Psoas muscle (tissue), 8 donors: ENCODE measurements around the gene MAP3K5. TPM values are rescaled to one million over a fixed set of nuclear protein-coding genes. Genes with fewer than 3 reads are reported as not detected.

Experiments used
- ATAC-seq, 4 donors: fragments of 200-7000 bp; cut with Tn5 transposase; one replicate each; pipeline ENCODE4 v1.9.1; 2020; ENCODE audit warnings: moderate library complexity in 3 of 4, mild to moderate bottlenecking in 2 of 4
- DNase-seq, 2 donors: peaks; one replicate each; pipeline ENCODE4 v3.0.0-alpha.2; 2020
- H3K27ac ChIP-seq: fragments of 200-600 bp; one replicate; pipeline ENCODE4 v1.8.0; 2022
- H3K27me3 ChIP-seq, 3 donors: fragments of 200-600 bp in 1 of 3; one replicate each; pipeline versions ENCODE4 v1.6.1 to v1.8.0; 2013 to 2022; ENCODE audit warnings: low read length in 2 of 3, mild to moderate bottlenecking in 2 of 3, moderate library complexity in 1 of 3; ENCODE audit not compliant: insufficient read depth in 3 of 3
- H3K36me3 ChIP-seq, 2 donors: fragments of 200-600 bp in 1 of 2; one replicate each; pipeline versions ENCODE4 v1.6.1 to v1.8.0; 2013 to 2022; ENCODE audit warnings: low read depth in 1 of 2, mild to moderate bottlenecking in 1 of 2, moderate library complexity in 1 of 2; ENCODE audit not compliant: insufficient read depth in 1 of 2
- H3K4me1 ChIP-seq: fragments of 200-600 bp; one replicate; pipeline ENCODE4 v1.8.0; 2022
- H3K4me3 ChIP-seq: fragments of 200-600 bp; one replicate; pipeline ENCODE4 v1.8.0; 2022; ENCODE audit warnings: mild to moderate bottlenecking
- H3K9me3 ChIP-seq: fragments of 200-600 bp; one replicate; pipeline ENCODE4 v1.8.0; 2022
- WGBS, 3 donors: extraction: QIAGEN DNeasy Blood & Tissue Kit; methylation state at CpG; one replicate each; pipeline versions ENCODE4 v1.1.6 to v1.1.7; 2013; 5-methylcytosine and 5-hydroxymethylcytosine counted together
- intact Hi-C, 2 donors: fragments of 100-400 bp; cut with DNase I; formaldehyde crosslinking; loops; one replicate each; pipeline versions ENCODE4 v1.11.0 to v1.14.2; 2022
- polyA plus RNA-seq, 3 donors: library from polyadenylated mRNA; stranded (reverse); fragments of 200-250 nt; gene quantifications; one replicate each; pipeline ENCODE4 v1.2.3, GENCODE V29; 2013
- total RNA-seq, 4 donors: library from RNA; stranded (reverse); fragmentation: NEBNext Ultra II Directional in 2 of 4; extraction: Animal tissue kit (Norgen Biotek cat#: 25700) in 2 of 4; gene quantifications; one replicate each; pipeline versions ENCODE4 v1.2.1 to v1.2.4, GENCODE V29; 2021 to 2023
- TF ChIP-seq, protein P1 (sequence below): fragments of 200-600 bp; IDR thresholded peaks from one replicate; pipeline ENCODE4 v1.8.0; 2022; ENCODE audit warnings: antibody characterized with exemption
- donor health status: healthy with polysubstance abuse.
- donor health status: DM: no; HTN: no; CAD: no; lungs with moderate emphysema.
- donor health status: Bipolar disorder and iron deficiency.
- donor health status: healthy.
- donor health status: DM: yes; HTN: yes; CAD: no.
- donor health status: DM: no; HTN: no; CAD: no.
- donor health status: DM: no; HTN: no; CAD: no.
- donor health status: DM: yes; HTN: yes; CAD: no.

MAP3K5 gene
- total and polyA plus RNA-seq, 7 donors: 0.91 to 8.3 (median 3.8) TPM

DNA sequence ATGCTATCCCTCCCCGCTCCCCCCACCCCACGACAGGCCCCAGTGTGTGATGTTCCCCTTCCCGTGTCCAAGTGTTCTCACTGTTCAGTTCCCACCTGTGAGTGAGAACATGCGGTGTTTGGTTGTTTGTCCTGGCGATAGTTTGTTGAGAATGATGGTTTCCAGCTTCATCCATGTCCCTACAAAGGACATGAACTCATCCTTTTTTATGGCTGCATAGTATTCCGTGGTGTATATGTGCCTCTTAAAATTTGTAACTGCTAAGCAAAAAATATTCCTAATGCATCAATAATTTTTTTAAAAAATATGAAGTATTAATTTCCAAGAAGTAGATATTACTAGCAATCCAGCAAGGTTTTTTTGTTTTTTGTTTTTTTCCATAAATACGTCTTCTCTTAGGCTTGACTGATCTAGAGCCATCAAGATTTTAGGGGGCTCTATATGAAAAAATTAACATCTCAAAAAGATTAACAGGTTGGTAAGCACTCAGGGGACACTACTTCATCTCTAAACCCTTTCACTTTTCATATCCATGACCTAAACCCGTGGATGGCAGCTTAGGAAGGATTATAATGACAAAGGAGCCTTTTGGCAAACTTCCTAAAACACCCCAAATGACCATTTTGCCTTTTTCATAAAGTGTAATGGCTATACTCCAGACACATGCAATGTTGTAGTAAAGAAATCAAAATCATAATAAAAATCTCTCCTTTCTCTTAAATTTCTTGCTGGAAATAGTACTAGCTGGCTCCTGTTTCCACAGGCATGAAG lies 256.2 kb downstream of the MAP3K5 start:
- ATAC-seq (no peak), DNase-seq (no peak)
- intact Hi-C loops: no loop called here
- TF ChIP-seq, protein P1, sequence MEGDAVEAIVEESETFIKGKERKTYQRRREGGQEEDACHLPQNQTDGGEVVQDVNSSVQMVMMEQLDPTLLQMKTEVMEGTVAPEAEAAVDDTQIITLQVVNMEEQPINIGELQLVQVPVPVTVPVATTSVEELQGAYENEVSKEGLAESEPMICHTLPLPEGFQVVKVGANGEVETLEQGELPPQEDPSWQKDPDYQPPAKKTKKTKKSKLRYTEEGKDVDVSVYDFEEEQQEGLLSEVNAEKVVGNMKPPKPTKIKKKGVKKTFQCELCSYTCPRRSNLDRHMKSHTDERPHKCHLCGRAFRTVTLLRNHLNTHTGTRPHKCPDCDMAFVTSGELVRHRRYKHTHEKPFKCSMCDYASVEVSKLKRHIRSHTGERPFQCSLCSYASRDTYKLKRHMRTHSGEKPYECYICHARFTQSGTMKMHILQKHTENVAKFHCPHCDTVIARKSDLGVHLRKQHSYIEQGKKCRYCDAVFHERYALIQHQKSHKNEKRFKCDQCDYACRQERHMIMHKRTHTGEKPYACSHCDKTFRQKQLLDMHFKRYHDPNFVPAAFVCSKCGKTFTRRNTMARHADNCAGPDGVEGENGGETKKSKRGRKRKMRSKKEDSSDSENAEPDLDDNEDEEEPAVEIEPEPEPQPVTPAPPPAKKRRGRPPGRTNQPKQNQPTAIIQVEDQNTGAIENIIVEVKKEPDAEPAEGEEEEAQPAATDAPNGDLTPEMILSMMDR: no peak
- WGBS, 3 donors: 83 to 87% (median 86%) methylated on average over 8 of the region's 8 CpGs
- no peaks in the 10 kb centered on the region for H3K4me1 ChIP-seq
- no peaks in the 10 kb centered on the region for H3K9me3 ChIP-seq
- no peaks in the 10 kb centered on the region for H3K36me3 ChIP-seq
- no peak overlapping the region for H3K27ac ChIP-seq
- H3K27me3 ChIP-seq: no peaks in the 10 kb centered on the region
- H3K4me3 ChIP-seq: no peak overlapping the region

DNA sequence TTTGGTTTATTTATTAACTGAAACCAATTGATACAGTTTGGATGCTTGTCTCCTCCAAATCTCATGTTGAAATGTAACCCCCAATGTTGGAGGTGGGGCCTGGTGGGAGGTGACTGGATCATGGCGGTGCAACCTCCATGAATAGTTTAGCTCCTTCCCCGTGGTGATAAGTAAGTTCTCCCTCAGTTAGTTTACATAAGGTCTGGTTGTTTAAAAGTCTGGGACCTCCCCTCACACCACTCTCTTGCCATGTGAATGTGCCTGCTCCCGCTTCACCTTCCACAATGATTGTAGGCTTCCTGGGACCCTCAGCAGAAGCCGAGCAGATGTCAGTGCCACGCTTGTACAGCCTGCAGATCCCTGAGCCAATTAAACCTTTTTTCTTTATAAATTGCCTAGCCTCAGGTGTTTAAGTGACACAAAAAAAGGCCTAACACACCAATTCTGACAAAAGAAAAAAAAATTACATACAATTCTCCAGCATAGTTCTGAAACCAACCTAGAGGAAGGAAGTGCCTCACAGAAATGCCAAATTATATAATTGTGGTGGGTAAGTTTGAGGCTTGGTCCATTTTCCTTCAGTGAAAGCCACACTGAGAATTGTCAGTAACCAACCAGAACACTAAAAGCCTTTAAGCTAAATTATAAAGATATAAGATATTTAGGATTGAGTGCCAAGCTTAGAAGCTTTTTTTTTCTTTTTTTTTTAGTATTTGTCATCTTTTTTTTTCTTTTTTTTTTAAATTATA lies 257.1 kb downstream of the MAP3K5 start:
- H3K27ac ChIP-seq: no peak overlapping the region
- ATAC-seq (no peak), DNase-seq (no peak)
- no peaks in the 10 kb centered on the region for H3K4me1 ChIP-seq
- peaks cover 0 to 2% (median 0%) of the 10 kb centered on the region in 3 donors for H3K27me3 ChIP-seq
- WGBS, 3 donors: 49 to 60% (median 55%) methylated on average over 5 of the region's 5 CpGs
- TF ChIP-seq, protein P1: no peak
- no peaks in the 10 kb centered on the region for H3K36me3 ChIP-seq
- H3K4me3 ChIP-seq: no peak overlapping the region
- intact Hi-C loops: no loop called here
- no peaks in the 10 kb centered on the region for H3K9me3 ChIP-seq

DNA sequence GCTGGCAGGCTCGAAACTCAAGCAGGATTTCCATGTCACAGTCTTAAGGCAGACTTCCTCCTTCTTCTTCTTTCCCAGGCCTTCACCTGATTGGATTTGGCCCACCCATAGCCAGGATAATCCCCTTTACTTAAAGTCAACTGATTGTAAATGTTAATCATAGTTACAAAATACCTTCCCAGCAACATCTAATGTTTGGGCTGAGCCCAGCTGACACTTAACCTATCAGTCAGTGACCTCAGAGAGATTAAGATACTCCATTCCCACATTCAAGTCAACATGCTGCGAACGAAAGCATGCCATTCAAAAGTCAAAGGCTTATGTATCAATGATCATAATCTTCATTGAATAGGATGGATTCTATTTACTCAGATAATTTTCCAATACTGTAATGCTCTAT lies 258.0 kb downstream of the MAP3K5 start:
- DNase-seq (no peak), ATAC-seq (no peak)
- WGBS, 3 donors: 77 to 88% (median 82%) methylated on average over 3 of the region's 3 CpGs
- no peak overlapping the region for H3K27ac ChIP-seq
- H3K27me3 ChIP-seq: peaks cover 0 to 2% (median 0%) of the 10 kb centered on the region in 3 donors
- TF ChIP-seq, protein P1: no peak
- intact Hi-C loops: no loop called here
- no peaks in the 10 kb centered on the region for H3K36me3 ChIP-seq
- no peaks in the 10 kb centered on the region for H3K9me3 ChIP-seq
- no peaks in the 10 kb centered on the region for H3K4me1 ChIP-seq
- H3K4me3 ChIP-seq: no peak overlapping the region

DNA sequence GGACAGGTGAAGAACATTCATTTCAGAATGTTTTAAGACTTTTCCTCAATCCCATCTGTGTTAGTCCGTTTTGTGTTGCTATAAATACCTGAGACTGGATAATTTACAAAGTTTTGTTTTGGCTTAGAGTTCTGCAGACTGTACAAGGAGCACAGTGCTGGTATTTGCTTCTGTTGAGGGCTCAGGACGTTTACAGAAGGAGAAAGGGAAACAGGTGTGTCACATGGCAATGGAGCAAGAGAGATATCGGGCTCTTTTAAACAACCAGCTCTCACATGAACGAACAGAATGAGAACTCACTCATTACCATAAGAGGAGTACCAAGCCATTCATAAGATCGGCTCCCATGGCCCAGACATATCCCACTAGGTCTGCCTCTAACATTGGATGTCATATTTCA lies 258.8 kb downstream of the MAP3K5 start:
- H3K9me3 ChIP-seq: no peaks in the 10 kb centered on the region
- no peak overlapping the region for H3K4me3 ChIP-seq
- intact Hi-C loops: no loop called here
- no peaks in the 10 kb centered on the region for H3K4me1 ChIP-seq
- DNase-seq (no peak), ATAC-seq (no peak)
- peaks cover 0 to 2% (median 0%) of the 10 kb centered on the region in 3 donors for H3K27me3 ChIP-seq
- H3K27ac ChIP-seq: no peak overlapping the region
- 62 to 65% (median 63%) methylated on average over 5 of the region's 5 CpGs for WGBS, 3 donors
- no peaks in the 10 kb centered on the region for H3K36me3 ChIP-seq
- TF ChIP-seq, protein P1: no peak
